Kidney (tissue), 14 donors: ENCODE results near the gene COQ7. TPM values are rescaled to one million over a fixed set of nuclear protein-coding genes. Genes with fewer than 3 reads are reported as not detected.

Source experiments
- DNase-seq, 5 donors: peaks; one replicate each; pipeline ENCODE4 v3.0.0-alpha.2; 2013 to 2020
- FAIRE-seq: peaks from 2 replicates; lab custom pipeline; 2012; peaks lifted over from hg19 to GRCh38; lab: Jason Lieb, UNC
- H3K27ac ChIP-seq, 2 donors: one replicate each; pipeline ENCODE4 v1.7.0; 2013; ENCODE audit warnings: low read depth in 2 of 2, low read length in 2 of 2, inconsistent platforms in 1 of 2
- H3K27me3 ChIP-seq: one replicate; pipeline ENCODE4 v1.7.1; 2013; ENCODE audit warnings: low read length, inconsistent platforms; ENCODE audit not compliant: control insufficient read depth, insufficient read depth
- H3K36me3 ChIP-seq, 3 donors: one replicate each; pipeline versions ENCODE4 v1.7.0 to v1.7.1; 2013; ENCODE audit warnings: low read length in 3 of 3, control low read depth in 1 of 3, inconsistent platforms in 1 of 3; ENCODE audit not compliant: insufficient read depth in 3 of 3, control insufficient read depth in 2 of 3
- H3K4me1 ChIP-seq, 3 donors: one replicate each; pipeline versions ENCODE4 v1.7.0 to v1.7.1; 2013; ENCODE audit warnings: low read length in 3 of 3, inconsistent platforms in 1 of 3, low read depth in 1 of 3; ENCODE audit not compliant: control insufficient read depth in 2 of 3, insufficient read depth in 2 of 3
- H3K4me3 ChIP-seq, 3 donors: one replicate each; pipeline versions ENCODE4 v1.7.0 to v1.8.1; 2013; ENCODE audit warnings: low read length in 3 of 3, control low read depth in 1 of 3, inconsistent platforms in 1 of 3
- H3K9ac ChIP-seq, 3 donors: one replicate each; pipeline versions ENCODE4 v1.7.0 to v1.7.1; 2013; ENCODE audit warnings: low read length in 3 of 3, control low read depth in 1 of 3, inconsistent platforms in 1 of 3
- H3K9me3 ChIP-seq, 3 donors: one replicate each; pipeline versions ENCODE4 v1.7.0 to v1.7.1; 2013; ENCODE audit warnings: low read length in 3 of 3, control low read depth in 1 of 3, inconsistent platforms in 1 of 3; ENCODE audit not compliant: control insufficient read depth in 2 of 3, insufficient read depth in 1 of 3
- CTCF ChIP-seq: IDR thresholded peaks from 3 replicates; pipeline ENCODE4 v1.5.1; 2012; ENCODE audit warnings: mild to moderate bottlenecking, moderate library complexity, borderline replicate concordance; ENCODE audit not compliant: insufficient read depth; ENCODE audit errors: extremely low read depth
- intact Hi-C: fragments of 100-400 bp; cut with DNase I; formaldehyde crosslinking; loops from one replicate; pipeline ENCODE4 v1.11.1; 2022
- polyA plus RNA-seq: library from polyadenylated mRNA; stranded (reverse); fragments of 350-450 nt; fragmentation: Illumina TruSeq; extraction: RNeasy Lipid Tissue Mini Kit (QIAGEN cat#74804); gene quantifications from one replicate; pipeline ENCODE4 v1.2.3, GENCODE V29; 2014; ENCODE audit warnings: low read depth, low replicate concordance; ENCODE audit not compliant: insufficient read depth
- total RNA-seq: library from RNA; stranded (reverse); fragmentation: NEBNext Ultra II Directional; extraction: Animal tissue kit (Norgen Biotek cat#: 25700); gene quantifications from one replicate; pipeline ENCODE4 v1.2.1, GENCODE V29; 2021
- donor health status: control.
- donor health status: control.
- donor health status: control.
- donor health status: control.
- donor health status: control.
- donor health status: DM: yes; HTN: yes; CAD: no.
- donor health status: Normal renal cell carcinoma (clear cell type).

The COQ7 gene
- total and polyA plus RNA-seq, 2 donors from 2014 or later: 18.8 to 32.5 TPM

GRCh38 chr16:19093631-19094541 is 26.5 kb downstream of the COQ7 start:
- no peak for FAIRE-seq
- intact Hi-C loops: no loop called here

GRCh38 chr16:19094542-19095365 is 27.3 kb downstream of the COQ7 start:
- no peak for DNase-seq

More at GRCh38 chr16:19093631-19094541, 26.5 kb downstream of the COQ7 start:
- Histone ChIP-seq H3K9ac (no peak overlapping the region), H3K4me1 (no peaks in the 10 kb centered on the region), H3K9me3 (peaks cover 0 to 4% (median 0%) of the 10 kb centered on the region in 3 donors), H3K4me3 (no peak overlapping the region), H3K36me3 (no peaks in the 10 kb centered on the region), H3K27ac (no peak overlapping the region), H3K27me3 (no peaks in the 10 kb centered on the region)
- TF ChIP-seq CTCF: no peak
- no peak for DNase-seq

GRCh38 chr16:19095654-19096053 is 28.2 kb downstream of the COQ7 start:
- FAIRE-seq: no peak
- no peak for DNase-seq
- no peak for TF ChIP-seq CTCF
- no peak overlapping the region for H3K4me3 ChIP-seq
- H3K27me3 ChIP-seq: no peaks in the 10 kb centered on the region
- H3K36me3 ChIP-seq: no peaks in the 10 kb centered on the region
- H3K9ac ChIP-seq: no peak overlapping the region
- peaks cover 0 to 6% (median 0%) of the 10 kb centered on the region in 3 donors for H3K9me3 ChIP-seq
- intact Hi-C loops: loop anchor here (5.0 kb wide), 1 partner anchor 277 kb away; no protein-coding TSS in a partner anchor
- H3K4me1 ChIP-seq: no peaks in the 10 kb centered on the region
- H3K27ac ChIP-seq: no peak overlapping the region

More at GRCh38 chr16:19094542-19095365, 27.3 kb downstream of the COQ7 start:
- H3K27me3 ChIP-seq: no peaks in the 10 kb centered on the region
- H3K4me3 ChIP-seq: no peak overlapping the region
- H3K27ac ChIP-seq: no peak overlapping the region
- intact Hi-C loops: loop anchor here (5.0 kb wide), 1 partner anchor 278 kb away; no protein-coding TSS in a partner anchor
- H3K4me1 ChIP-seq: no peaks in the 10 kb centered on the region
- H3K36me3 ChIP-seq: no peaks in the 10 kb centered on the region
- no peak for FAIRE-seq
- no peak overlapping the region for H3K9ac ChIP-seq
- no peak for TF ChIP-seq CTCF
- H3K9me3 ChIP-seq: peaks cover 0 to 4% (median 0%) of the 10 kb centered on the region in 3 donors
